HG03432 (cell line): ENCODE data around the gene KIF17.
"Not testable (repeated sequence)": the region's sequence is repeated elsewhere in the genome, so short reads cannot be mapped to it uniquely, and the experiment has no call there.

Experiments
- ATAC-seq: cut with Tn5 transposase; IDR thresholded peaks from one replicate; pipeline ENCODE4 v1.9.1; 2021; ENCODE audit warnings: mild to moderate bottlenecking, moderate library complexity; ENCODE audit not compliant: unreplicated experiment

Gene KIF17

DNA sequence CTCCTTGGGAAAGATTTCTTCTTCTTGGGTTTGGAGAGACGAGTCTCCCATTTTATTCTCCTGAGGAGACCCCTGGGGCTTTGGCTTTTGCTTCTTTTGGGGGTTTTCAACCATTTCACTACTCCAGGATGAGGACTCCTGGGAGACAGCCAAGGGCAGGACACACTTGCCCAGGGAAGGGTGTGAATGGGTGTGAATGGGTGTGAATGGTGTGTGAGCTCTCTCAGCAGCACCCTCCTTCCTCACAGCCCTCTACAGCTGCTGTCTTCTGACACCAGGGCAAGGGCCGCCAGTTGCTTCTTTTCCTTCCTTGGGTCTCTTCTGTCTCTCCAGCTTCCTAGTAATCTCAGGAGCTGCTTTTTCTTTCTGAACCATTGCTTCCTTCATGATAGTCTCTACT lies 24.2 kb downstream of the KIF17 start:
- no peak for ATAC-seq

DNA sequence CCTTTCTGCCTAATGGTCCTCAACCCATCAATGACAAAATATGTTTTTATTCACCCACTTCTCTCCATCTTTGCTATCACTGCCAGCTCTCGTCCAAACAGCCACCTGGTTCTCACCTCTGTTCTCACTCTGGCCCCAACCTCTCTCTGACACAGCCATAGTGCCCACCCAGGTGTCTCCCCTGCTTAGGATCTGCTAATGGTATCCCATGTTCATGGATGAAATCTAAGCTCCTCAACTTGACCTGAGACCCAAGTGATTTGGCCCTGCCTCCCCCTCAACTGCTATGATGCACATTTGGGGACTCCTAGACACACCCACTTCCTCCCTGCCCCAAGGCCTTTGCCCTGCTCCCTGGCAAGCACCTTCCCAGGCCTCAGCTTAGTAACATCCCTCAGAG lies 25.9 kb downstream of the KIF17 start:
- ATAC-seq, result no peak

DNA sequence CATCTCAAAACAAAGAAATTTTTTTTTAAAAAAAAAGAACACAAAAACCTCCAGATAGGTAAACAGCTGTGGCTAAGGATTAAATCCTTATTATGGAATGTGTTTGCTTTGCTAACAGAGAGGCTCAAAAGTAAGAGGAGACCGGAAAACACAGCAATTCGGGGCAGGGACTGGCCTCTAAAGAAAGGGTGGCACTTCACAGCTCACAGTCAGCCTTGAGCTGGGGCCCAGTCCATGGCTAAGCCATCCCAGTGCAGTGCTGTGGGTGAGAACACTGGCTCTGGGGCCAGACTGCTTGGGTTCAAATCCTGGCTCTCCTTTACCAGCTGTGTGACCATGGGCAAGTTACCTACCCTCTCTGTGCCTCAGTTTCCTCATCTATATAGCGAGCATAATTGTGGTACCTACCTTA lies 28.2 kb downstream of the KIF17 start:
- no peak for ATAC-seq

DNA sequence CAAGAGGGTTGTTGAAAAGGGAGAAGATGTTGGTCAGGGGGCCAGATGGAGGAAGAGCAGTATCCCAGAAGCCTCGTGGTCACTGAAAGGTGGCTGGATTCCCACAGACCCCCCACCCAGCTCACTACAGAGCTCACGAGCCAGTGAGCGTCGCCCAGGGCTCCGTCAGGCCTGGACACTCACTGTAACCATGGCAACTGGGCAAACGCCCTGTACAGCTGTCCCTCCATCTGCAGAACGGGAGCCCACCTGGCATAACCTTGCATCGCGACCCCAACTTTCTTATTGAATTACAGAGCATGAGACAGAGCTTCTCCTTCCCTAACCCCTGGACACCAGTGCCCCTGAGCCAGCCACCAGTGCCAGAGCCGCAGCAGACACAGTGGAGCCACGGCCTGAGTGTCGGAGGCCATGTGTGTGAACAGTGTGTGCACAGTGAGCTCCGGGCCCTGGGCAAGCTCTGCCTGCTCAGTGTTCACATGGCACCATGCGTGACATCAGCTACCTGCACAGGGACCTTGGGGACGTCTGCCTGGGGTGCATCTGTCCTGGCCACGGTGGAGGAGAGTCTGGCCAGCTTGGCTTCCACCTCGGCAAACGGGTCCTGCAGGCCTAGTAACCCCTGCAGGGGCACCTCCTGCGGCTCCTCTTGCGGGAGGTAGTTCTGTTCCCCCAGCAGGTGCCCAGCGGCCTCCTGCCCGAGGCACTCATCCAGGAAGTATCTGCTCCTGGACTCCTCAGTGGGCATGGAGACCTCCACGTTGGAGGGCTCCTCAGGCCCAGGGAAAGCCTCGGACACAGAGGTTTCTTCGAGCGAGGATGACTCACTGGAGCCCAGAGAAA lies 30.7 kb downstream of the KIF17 start:
- ATAC-seq, result no peak

DNA sequence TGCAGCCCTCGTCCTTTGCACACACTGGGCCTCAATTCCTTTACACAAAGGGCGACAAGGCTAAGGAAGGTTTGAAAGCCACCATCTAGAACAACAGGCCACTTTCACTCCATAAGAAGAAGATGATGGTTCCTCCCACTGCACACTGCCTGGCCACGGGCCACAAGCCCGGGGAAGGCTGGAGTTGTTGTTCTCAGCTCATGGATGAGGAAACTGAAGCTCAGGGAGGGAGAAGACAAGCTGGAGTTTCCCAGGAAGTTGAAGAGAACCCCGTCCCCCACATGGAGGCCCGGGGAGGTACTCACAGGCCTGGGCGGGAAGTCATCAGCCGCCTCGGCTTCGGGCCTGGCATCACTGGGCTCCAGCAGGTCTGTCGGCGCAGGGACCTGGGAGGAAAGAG lies 32.1 kb downstream of the KIF17 start:
- ATAC-seq, result no peak

DNA sequence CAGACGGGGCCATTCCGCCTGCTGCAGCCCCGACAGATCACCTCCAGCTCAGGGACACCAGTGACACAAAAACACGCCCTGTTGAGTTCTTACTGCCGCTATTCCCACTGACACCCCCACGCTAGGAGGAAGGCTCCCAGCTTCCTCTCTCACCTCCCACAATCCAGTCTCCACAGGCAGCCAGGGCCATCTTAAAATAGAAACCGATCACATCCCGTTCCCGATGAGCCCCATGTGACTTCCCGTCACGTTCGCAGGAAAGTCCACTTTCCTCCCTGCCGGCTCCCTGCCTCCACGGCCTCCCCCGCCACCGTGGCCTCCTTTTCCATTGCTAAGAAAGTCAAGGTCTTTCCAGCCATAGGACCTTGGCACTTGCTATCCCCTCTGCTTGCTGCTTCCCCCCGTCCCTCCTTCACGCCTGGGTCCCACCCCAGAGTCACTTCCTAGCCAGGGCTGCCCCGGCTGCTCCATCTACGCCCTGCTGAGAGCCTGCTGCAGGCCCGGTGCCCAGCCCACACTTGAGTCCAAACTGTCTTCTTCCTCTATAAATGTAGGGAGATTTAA lies 32.6 kb downstream of the KIF17 start:
- no peak for ATAC-seq

DNA sequence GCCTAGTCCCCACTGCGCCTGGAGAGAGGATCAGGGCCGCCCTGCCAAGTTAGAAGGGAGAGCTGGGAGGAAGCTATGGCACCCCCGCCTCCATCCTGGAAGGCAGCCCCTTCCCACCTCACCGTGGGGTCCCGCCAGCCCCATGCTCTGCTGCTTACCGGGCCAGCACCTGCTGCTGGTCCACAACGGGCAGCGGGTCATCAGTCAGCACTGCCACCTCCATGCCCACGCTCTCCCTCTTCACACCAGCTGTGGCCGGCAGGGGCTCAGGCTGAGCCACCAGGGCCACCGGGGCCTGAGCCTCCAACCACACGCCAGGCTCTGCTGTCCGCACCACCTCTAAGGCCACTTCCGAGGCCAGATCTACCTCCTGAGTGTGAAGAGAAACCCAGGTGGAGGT lies 33.2 kb downstream of the KIF17 start:
- ATAC-seq, result no peak

DNA sequence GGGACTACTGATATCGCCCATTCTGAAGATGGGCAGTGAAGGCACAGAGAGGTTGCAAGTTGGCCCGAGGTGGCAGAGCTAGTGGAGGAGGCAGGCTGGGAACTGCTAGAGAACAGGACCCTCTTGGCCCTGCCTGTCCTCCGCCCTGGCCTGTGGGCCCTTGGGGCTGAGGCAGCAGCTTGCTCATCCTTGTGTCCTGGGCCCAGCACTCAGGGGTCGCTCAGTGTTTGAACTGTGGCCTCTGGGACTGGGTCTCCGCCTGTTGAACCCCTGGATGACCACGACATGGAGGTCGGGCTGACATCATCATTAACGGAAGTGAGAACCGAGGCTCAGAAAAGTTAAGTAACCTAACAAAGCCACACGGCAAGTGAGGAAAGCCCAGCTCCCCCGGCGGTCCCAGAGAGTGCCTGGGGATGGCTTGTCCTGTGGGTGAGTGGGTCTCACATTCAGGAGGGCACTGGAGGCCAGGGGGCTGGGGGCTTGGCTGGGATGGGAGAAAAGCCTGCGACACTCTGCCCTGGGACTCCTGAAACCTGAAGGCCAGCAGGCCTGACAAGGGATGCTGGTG lies 33.7 kb downstream of the KIF17 start:
- ATAC-seq, result no peak

DNA sequence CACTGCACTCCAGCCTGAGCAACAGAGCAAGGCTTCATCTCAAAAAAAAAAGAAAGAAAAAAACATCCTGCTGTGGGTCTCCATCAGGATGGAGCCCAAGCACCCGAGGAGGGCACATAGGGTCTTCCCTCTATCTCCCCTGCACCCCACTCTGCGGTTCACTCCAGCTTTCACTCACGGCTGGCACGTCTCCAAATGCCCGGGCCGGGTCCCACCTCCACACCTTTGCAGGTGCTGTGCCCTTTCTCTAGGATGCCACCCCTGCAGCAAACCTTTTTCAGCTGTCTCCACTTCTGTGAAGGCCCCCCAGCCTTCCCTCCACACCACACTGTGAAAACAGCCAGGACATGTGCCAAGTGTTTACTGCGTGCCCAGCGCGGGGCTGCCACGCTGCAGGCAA lies 34.2 kb downstream of the KIF17 start:
- no peak for ATAC-seq

DNA sequence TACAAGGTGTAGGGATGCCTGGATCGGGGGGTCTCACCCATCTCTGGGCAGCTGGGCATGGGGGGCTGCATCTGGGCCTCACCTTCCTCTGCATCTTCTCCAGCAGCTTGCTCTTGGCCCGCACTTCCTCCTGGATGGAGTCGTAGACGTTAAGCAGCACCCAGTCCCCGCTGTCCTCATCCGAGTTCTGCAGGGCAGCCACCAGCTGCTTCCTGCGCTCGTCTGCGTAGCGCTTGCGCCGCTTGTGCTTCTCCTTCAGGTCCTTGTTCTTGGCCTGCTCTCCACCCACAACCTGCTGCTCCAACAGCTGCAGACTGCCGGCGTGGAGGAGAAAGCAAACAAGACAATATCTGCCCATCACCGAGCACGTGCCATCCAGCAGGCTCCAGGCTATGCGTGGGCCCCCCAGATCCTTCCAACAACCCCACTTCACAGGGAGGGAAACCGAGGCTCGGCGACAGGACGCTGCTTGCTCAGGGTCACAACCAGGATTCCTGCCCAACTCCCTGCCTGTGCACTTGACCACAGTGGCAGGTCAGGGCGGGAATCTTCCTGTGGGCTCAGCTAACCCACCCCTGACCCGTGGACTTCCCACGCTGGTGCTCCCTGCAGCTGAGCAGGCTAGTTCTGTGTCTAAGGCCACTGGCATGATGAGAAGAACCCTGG lies 35.1 kb downstream of the KIF17 start:
- no peak for ATAC-seq

DNA sequence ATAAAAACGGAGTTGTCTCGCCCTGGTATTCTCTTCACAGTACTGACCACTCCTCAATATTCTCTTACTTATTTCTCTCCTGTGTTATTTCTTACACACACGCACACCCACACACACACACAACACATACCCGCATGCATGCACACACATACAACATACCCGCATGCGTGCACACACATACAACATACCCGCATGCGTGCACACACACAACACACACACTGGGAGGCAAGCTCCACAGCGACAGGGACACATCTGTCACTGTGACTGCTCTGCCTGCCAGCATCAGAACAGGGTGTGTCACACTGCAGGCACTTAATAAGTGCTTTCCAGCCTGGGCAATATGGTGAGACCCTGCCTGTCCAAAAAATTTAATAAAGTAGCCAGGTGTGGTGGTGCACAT lies 35.8 kb downstream of the KIF17 start:
- no peak for ATAC-seq

DNA sequence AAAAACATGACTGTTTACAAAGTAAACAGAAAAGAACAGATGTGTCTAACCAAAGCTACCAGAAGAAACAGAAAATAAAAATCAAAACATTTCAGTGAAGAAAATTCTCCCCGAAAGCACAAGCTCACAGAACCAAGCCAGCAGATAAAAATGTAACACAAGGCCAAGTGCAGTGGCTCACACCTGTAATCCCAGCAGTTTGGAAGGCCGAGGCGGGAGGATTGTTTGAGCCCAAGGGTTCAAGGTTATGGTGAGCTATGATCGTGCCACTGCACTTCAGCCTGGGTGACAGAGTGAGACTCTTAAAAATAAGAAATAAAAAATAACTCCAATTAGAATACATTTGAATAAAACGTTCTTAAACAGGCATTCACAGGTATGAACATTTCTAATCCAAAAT lies 37.5 kb downstream of the KIF17 start:
- no peak for ATAC-seq

DNA sequence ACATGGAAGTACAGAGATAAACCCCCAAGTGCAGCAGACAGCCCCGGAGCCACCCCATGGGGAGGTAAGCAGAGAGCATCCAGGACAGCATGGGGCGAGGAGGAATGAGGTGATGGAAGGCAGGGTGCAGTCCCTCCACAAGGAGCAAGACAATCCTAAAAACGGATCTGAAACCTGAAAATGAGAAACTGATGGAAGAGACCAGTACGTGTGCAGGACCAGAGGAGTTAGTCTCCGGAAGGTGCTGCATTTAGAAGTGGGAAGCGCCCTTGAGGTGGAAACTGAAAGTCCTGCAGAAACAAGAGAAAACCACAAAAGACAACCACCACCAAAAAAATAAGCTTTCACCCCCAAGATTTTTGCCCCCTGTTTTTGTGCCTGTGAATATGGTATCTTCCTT lies 39.2 kb downstream of the KIF17 start:
- ATAC-seq, result no peak

DNA sequence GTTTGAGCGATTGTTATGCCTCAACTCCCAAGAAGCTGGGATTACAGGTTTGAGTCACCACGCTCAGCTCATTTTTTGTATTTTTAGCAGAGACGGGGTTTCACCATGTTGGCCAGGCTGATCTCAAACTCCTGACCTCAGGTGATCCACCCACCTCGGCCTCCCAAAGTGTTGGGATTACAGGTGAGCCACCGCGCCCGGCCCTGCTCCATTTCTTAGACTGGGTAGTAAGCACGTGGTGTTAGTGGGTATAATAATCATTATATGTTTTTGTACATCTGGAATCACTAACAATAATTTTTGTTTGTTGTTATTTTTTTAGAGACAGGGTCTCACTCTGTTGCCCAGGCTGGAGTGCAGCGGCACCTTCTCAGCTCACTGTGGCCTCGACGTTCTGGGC lies 44.2 kb downstream of the KIF17 start:
- ATAC-seq, result not testable (repeated sequence)

DNA sequence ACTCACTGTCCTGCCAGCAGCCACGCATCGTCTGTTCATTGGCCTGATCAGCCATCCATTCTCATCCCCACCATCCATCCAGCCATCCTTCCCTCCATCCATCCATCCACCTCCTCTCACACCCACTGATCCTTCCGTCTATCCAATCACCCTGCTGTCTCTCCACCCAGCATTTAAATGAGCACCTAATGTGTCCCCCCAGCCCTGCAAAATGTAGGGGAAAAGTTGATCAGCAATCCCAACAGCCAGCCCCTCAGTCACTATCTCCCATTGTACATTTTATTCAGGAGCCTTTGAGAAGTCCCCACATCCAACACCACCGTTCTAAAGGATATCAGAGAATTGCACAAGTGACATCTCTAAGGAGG lies 45.6 kb downstream of the KIF17 start:
- no peak for ATAC-seq

DNA sequence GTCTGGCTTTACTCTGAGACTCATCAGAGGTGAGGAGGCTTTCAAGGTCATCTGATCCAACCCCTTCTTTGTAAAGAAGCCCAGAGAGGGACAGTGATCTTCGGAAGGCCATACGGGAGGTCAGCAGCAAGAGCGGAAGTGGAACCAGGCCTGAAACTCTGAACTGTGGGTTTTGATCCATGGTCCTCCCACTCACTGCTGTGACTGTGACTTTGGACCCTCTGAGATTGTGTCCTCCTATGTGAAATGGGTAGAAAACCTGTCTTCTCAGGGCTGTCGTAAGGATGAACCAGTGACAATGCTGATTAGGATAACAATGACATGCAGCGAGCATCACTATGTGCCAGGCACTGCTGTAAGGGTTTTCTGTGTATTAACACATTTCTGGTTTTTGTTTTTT lies 46.9 kb downstream of the KIF17 start:
- no peak for ATAC-seq

DNA sequence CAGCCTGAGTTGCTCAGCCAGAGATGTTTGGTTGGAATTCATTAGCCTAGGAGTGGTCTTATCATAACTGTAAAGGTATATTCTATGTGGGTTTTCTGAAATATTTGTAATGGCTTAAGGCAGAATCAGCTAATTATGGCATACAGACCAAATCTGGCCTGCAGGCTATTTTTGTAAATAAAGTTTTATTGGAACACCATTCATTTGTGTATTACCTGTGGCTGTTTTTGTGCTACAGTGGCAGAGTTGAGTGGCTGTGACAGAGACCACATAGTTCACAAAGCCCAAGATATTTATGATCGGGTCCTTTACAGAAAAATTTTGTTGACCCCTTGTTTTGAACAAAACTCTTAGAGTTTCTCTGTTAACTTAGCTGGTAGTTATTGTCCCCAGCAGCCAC lies 49.2 kb downstream of the KIF17 start:
- no peak for ATAC-seq

DNA sequence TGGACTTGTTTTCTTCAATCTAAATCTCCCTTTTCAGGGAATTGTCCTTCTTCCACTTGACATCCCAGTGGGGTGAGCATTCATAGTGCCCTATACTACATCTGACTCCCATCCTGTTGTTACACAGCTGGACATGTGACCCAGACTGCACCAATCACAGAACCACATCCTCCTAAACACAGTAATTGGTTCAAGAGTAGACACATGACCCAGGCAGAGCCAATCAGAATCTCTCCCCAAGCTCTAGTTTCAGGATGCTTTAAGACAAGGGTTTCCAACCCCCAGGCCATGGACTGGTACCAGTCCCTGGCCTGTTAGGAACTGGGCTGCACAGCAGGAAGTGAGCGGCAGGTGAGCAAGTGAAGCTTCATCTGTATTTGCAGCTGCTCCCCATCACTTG lies 51.0 kb downstream of the KIF17 start:
- no peak for ATAC-seq

DNA sequence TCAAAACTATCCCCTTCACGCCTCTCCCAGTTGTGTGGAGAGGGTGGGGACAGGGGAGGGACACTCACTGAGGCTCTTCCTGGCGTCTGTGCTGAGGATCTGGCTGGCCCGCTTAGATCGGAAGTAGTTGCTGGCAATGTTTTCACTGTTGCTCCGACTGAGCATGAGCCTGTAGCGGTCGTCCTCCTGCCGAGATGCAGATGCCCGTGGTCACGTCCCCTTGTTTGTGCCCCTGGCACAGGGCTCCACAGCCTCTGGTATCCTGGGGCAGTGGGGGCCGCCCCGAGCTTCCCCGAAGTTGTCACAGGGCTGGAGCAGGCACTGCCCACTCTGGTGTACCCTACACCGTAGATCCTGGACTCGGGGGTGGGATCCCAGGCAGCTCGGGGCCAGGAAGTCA lies 51.7 kb downstream of the KIF17 start:
- ATAC-seq, result no peak

DNA sequence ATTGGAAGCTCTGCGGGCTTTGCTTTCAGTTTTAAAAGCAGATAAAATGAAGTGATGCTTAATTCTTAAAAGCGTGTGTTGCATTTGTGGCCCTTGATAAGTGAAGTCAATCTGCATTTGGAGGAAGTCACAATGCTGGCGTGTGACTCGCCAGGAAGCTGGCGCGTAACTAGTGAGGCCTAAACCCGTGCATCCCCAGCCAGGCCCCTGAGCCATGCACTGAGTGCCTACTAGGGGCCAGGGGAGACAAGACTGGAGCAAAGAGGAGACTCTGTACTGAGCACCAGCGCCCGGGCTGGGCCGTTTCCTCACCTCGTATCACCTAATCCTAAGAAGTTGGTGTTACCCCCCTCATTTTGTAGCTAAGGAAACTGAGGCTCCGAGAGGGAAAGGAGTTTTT lies 52.1 kb downstream of the KIF17 start:
- ATAC-seq, result no peak

DNA sequence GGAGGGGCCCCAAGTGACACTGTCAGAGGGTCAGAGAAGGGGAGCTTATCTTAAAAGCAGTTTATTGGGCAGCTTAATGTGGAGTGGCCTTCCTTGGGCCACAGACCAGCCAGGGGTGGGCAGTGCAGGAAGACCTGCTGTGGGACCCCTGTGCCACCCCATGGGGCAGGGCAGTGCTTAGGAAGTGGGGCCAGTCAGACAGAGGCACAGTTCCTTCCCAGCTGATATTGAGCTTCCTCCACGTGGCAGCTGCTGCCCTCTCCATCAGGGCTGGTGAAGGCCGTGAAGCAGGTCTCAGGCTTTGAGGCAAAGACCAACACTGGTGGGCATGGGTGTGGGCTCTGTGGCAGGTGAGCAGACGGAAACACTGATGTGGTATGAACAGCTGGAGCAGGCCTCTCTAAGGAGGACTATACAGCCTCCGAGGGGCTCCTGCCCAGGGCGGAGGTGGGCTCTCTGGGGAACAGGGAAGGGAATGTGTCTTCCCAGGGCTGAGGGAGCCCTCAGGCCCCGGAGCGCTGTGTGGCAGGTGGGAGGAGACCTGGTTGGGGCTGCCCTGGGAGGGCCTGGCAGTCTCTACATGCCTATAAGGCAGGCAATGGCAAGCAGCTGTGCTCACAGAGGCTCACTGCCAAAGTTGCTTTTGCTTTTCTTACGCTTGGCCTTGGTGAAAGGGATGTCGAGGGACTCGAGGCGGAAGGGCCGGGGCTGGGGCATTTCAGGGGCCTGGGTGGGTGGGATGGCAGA lies 53.7 kb downstream of the KIF17 start:
- ATAC-seq, result no peak
